HG03196 (cell line): ENCODE data around the gene TARBP2.
"Not testable (repeated sequence)": the region's sequence is repeated elsewhere in the genome, so short reads cannot be mapped to it uniquely, and the experiment has no call there.

Source experiments
- ATAC-seq: cut with Tn5 transposase; IDR thresholded peaks from one replicate; pipeline ENCODE4 v1.9.1; 2021; ENCODE audit not compliant: unreplicated experiment

TARBP2 gene

GRCh38 chr12:53474077-53474476 lies 27.0 kb upstream of the TARBP2 start:
- ATAC-seq = no peak

GRCh38 chr12:53474819-53475218 lies 26.3 kb upstream of the TARBP2 start:
- no peak for ATAC-seq

DNA sequence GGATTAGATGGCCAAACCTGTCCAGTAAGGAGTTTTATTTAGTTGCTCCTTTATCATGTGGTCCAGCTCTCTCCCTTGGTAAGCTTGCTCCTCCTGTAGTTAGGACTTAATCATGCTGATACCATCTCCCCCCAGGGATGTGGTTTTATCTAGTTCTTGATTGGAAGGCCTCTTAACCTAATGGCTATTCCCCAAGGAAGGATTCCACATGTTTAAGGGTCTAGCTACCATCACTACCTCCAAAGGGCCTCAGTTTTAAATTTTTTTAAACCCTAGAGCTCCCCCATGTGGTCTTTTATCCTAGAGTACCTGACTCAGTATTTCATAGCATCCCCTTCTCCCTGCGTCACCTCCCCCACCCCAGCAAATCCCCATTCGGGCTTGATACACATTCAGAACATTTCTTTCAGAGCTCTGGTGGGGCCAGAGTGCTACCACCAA lies 24.3 kb upstream of the TARBP2 start:
- no peak for ATAC-seq

DNA sequence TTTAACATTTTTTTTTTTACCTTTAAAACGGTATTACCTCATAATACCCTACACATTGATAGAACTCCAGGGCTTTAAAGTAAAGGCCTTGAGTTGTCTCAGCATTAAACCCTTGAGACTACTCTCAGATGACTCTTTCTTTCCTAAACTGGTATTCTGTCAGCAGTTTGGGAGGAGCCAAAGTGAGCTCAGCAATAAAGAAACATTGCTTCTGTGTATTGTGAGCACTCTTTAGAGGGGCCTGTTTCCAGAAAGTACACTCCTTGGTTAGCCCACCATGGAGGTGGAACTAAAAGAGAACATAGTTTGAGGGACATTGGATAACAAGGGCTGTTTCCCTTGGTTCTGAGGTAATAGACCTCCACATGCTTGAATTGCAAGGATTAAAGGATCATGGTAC lies 22.2 kb upstream of the TARBP2 start:
- ATAC-seq = no peak

DNA sequence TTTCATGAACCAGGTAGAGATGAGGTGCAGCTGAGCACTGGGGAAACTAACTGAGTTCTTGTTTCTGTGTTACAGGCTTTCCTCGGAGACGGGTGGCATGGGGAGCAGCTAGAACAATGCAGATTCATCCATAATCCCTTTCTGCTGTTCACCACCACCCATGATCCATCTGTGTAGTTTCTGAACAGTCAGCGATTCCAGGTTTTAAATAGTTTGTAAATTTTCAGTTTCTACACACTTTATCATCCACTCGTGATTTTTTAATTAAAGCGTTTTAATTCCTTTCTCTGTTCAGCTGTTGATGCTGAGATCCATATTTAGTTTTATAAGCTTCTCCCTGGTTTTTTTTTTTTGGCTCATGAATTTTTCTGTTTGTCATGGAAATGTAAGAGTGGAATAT lies 21.8 kb upstream of the TARBP2 start:
- no peak for ATAC-seq

DNA sequence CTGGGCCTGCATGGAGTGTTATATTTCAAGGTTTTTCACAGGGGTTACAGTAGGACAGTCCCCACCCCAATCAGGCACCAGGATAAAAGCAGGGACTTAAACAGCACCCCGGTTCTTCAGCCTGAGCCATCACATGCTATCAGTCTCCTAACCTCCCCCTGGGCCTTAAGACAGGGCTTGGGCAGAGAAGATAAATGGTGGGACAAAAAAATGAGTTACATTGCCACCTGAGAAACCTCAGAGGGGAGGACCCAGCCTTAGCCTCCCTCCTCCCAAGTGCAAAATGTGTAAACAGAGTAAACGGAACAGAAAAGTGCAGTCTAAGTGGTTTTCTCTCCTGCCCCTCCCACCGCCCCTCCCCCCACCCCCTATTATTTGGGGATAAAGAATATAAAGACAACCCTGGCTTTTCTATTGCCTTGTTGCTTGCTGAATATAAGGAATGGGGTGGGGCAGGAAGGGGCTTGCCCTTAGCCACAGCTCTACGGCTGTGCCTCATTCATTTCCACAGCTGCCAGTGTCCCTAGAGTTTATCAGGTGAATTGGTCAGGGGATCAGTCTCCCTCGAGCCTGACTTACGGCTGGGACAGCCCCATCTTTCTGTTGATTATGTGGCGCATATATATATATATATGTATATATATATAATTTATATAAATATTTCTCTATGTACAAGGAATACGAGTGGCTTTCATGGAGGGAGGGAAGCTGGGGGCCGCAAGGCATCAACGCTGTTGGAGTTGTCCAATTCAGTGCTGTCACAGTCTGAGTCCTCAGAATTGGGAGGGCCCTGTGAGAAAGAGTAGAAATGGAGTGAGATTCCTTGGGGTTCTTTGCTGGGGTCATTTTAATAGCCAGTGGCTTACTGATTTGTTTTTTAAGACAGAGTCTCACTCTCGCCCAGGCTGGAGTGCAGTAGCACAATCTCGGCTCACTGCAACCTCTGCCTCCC lies 20.3 kb upstream of the TARBP2 start:
- no peak for ATAC-seq

- not testable (repeated sequence) for ATAC-seq
Measured at GRCh38 chr12:53481458-53481857, 19.6 kb upstream of the TARBP2 start.

- ATAC-seq = no peak
Measured at GRCh38 chr12:53481939-53482586, 19.0 kb upstream of the TARBP2 start.

DNA sequence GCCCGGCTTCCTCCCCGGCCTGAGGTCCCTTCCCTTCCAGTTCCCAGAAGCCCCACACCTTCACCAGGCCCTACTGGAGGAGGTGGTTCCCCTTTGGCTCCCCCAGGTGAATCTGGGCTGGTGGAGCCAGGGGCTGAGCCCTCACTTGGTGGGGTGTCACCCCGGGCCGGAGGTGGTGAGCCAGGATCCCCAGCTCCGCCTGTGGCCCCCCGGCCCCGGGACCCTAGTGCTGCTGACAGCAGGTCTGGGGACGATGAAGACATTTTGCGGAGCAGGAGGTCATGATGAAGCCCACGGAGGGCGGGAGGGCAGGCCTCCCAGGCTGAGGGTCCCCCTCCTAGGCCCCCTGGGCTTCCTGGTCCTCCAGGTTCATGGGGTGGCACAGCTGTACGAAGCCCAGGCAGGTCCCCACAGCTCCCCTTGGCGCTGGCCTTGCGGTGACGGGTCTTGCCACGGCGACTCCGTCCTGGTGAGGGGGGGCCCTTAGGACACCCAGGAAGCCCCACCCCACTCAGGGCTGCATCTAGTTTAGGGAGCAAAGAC lies 18.4 kb upstream of the TARBP2 start:
- ATAC-seq = no peak

DNA sequence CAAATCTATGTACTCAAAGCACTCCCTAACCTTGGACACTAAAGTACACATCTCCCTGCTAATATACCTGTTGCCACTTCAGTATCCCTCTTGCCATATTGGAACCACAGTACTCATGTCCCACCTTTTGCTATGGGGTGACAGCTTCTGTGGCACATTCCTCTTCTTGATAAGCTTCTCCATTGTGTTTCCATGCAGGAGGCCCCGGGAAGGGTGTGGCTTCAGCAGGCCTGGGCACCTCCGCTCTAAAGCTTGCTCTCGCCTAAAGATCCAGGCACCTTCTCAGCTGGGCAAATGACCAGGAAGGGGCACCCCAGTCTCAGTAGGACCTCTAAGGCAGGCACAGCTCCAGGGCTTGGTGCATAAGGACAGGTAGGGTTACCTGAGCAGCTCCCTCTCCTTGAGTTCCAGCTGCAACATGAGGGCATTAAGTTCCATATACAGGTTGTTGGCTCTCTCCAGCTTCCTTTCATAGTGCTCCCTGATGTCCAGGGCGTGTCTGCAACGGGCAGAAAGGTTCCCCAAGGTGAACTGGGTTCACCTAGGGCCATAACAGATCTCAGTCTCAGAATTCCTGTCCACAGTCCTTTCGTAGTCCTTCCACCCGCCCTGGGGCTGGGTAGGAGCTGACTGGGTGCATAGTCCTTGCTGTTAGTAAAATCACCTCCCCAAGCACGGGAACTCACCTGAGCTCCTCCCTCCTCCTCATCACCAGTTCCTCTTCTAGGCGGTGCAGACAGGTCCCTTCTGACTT lies 17.7 kb upstream of the TARBP2 start:
- ATAC-seq = no peak

- no peak for ATAC-seq
Measured at GRCh38 chr12:53483979-53484377, 17.1 kb upstream of the TARBP2 start.

DNA sequence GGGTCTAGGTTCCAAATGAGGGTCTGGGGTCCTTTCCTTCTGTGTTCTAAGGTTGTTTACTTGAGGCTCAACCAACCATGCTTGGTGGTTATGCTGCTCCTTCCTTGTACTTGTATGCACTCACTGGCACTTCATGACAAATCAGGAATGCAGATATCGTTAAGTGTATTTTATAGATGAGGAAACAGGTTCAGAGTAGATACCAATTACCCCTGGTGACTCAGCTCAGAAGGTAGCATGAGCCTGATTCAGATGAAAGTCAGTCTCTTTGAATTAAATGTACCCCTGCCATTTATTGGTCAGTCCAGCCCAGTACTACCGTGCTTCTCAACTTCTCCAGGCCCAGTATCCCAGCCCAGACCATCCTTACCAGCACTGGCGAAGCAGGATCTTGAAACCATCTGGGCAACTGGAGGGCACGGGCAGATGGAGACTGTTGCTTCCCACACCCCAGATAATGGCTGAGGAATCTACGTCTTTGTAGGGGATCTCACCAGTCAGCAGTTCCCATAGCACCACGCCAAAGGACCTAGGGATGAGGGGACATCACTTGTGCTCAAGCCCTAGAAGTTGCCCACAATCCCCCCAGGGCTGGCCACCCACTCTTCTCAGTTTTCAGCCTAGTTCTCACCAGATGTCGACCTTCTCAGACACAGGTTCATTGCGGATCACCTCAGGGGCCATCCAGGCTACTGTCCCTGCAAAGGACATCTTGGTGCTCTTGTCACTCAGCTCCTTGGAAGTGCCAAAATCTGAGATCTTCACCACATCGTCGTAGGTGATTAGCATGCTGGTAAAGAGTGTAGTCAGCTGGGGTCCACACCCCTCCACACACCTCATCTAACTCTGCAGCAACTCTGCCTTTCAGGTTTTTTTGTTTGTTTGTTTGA lies 16.2 kb upstream of the TARBP2 start:
- no peak for ATAC-seq

GRCh38 chr12:53485955-53486735 lies 14.9 kb upstream of the TARBP2 start:
- ATAC-seq = no peak

- no peak for ATAC-seq
Measured at GRCh38 chr12:53486736-53487487, 14.2 kb upstream of the TARBP2 start.

DNA sequence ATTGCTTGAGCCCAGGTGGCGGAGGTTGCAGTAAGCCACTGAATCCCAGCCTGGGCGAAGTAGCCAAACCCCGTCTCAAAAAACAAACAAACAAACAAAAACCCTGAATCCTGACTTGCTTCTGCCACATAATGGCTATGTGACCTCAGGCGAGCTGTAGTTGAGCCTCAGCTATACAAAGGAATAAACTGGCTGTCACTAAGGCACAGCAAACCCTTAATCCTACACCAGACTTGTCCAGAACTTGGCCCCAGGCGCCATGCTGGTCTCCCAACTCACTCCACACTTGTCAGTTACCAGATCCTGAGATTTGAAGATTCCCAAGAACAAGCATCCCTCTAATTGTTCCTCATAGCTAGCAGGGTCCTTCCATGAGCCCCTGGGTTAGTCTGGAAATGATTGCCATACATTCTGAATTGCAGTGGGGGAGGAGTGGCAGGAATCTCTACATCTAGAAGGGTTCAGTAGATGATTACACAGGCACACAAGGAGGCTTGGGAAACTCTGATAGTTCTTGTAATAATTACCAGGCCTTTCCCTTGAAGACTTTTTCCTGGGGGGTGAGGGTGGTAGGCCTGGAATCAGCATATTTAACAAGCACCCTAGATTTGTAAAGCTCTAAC lies 11.7 kb upstream of the TARBP2 start:
- ATAC-seq = no peak

DNA sequence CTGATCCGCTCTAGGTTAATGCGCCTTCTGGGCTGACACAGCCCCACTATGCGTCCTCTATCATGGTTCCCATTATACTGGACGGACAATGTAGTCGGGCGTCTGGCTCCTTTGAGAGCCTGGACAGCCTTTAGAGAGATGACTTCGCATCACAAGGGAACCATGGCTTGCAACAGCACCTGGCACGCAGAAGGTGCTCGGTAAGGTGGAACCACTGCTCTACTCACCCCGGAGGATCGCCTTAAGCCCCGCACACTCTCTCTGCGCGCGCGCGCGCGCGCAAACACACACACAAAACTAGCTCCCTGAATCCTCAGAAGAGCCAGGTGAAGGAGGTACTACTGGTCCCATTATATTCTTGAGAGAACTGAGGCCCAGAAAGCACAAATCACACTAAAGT lies 8.9 kb upstream of the TARBP2 start:
- no peak for ATAC-seq

GRCh38 chr12:53492830-53493609 lies 8.1 kb upstream of the TARBP2 start:
- ATAC-seq = peak; percentile 78
